Tibial artery (tissue), 4 donors: ENCODE results near the gene BSDC1.

Experiments used
- DNase-seq, 2 donors: peaks; one replicate each; pipeline ENCODE4 v3.0.0-alpha.2; 2019
- H3K27ac ChIP-seq, 2 donors: fragments of 200-600 bp; sonication (generic) in 1 of 2; 1 replicate in 1 of 2; 2 replicates in 1 of 2; pipeline ENCODE4 v1.5.1; 2018 to 2019; ENCODE audit warnings: mild to moderate bottlenecking in 1 of 2
- H3K27me3 ChIP-seq, 2 donors: fragments of 200-600 bp; sonication (generic) in 1 of 2; one replicate each; pipeline versions ENCODE4 v1.5.1 to v1.6.0; 2016 to 2019
- H3K36me3 ChIP-seq, 3 donors: fragments of 200-600 bp; sonication (generic) in 2 of 3; one replicate each; pipeline ENCODE4 v1.5.1; 2016 to 2019; ENCODE audit warnings: mild to moderate bottlenecking in 2 of 3
- H3K4me1 ChIP-seq, 4 donors: fragments of 200-600 bp; sonication (generic) in 2 of 4; 1 replicate in 3 of 4; 2 replicates in 1 of 4; pipeline ENCODE4 v1.5.1; 2016 to 2019
- H3K4me3 ChIP-seq, 2 donors: fragments of 200-600 bp; sonication (generic) in 1 of 2; 1 replicate in 1 of 2; 2 replicates in 1 of 2; pipeline ENCODE4 v1.5.1; 2018 to 2019; ENCODE audit warnings: mild to moderate bottlenecking in 2 of 2
- H3K9me3 ChIP-seq, 3 donors: fragments of 200-600 bp; sonication (generic) in 1 of 3; one replicate each; pipeline ENCODE4 v1.5.1; 2016 to 2019
- intact Hi-C: fragments of 100-400 bp; cut with DNase I; formaldehyde crosslinking; loops from one replicate; pipeline ENCODE4 v1.15.0; 2023; ENCODE audit warnings: low total_unique reads
- TF ChIP-seq, protein P1 (sequence below), 2 experiments: fragments of 200-600 bp in 1 of 2; fragments of 450-650 bp in 1 of 2; IDR thresholded peaks; one replicate each; pipeline ENCODE4 v1.5.1; 2017 to 2019; ENCODE audit warnings: antibody characterized with exemption in 2 of 2, mild to moderate bottlenecking in 1 of 2, moderate library complexity in 1 of 2

The BSDC1 gene

DNA sequence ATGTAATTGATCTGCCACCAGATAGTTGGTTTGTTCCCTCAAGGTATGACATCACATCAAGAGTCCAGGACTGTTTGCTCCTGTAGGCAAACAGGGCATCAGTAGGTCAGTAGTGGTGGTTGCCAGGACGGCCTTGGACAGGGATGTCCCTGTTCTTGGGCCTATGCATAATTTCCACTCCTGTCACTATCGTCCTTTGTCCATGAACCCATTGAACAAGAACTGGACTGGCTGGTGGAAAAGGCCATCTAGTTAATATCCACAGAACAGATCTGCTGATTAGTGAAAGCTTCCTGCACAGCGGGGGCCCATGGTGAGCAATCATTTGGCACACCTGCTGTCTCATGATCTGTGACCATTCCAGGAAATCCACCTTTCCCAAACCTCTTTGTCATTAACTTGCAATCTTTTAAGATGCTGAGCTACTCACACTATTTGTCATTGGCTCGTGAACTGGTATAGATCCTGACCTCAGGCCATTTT lies 12.4 kb upstream of the BSDC1 start:
- intact Hi-C loops = no loop called here
- Histone ChIP-seq H3K9me3 (no peaks in the 10 kb centered on the region), H3K4me3 (no peak overlapping the region), H3K27ac (no peak overlapping the region), H3K27me3 (no peaks in the 10 kb centered on the region), H3K36me3 (no peaks in the 10 kb centered on the region), H3K4me1 (no peaks in the 10 kb centered on the region)
- DNase-seq = no peak
- TF ChIP-seq, protein P1, sequence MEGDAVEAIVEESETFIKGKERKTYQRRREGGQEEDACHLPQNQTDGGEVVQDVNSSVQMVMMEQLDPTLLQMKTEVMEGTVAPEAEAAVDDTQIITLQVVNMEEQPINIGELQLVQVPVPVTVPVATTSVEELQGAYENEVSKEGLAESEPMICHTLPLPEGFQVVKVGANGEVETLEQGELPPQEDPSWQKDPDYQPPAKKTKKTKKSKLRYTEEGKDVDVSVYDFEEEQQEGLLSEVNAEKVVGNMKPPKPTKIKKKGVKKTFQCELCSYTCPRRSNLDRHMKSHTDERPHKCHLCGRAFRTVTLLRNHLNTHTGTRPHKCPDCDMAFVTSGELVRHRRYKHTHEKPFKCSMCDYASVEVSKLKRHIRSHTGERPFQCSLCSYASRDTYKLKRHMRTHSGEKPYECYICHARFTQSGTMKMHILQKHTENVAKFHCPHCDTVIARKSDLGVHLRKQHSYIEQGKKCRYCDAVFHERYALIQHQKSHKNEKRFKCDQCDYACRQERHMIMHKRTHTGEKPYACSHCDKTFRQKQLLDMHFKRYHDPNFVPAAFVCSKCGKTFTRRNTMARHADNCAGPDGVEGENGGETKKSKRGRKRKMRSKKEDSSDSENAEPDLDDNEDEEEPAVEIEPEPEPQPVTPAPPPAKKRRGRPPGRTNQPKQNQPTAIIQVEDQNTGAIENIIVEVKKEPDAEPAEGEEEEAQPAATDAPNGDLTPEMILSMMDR (IDR thresholded peaks at IDR 0.05) = no peak

DNA sequence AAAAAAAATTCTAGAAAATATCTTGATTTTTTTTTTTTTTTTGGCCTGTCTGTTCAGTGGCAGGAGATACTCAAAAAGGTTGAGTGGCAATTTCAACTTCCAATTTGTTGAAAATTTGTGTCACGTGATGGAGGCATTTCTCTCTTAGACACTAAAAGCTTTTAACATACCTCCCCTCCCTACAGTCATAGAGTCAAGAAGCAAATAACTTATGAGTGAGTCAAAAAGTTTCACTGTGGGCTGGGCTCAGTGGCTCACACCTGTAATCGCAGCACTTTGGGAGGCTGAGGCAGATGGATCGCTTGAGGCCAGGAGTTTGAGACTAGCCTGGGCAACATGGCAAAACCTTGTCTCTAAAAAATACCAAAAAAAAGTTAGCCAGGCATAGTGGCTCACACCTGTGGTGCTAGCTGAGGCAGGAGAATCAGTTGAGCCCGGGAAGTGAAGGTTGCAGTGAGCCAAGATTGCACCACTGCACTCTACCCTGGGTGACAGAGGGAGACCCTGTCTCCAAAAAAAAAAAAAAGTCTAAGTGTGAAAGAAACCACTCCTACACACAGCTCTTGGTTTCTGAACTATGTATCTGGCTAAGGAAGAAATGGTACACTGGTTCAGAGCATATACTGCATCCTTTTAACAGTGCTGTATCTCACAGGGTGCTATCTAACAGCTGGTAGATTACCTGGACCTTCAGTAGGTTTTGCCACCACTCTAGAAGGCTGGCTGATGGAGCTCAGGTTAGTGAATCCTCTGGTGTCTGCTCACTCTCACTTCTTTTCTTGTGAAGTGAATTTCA lies 11.6 kb upstream of the BSDC1 start:
- intact Hi-C loops = no loop called here
- TF ChIP-seq, protein P1 (IDR thresholded peaks at IDR 0.05) = no peak
- no peak overlapping the region for H3K27ac ChIP-seq
- H3K4me1 ChIP-seq = peaks cover 0 to 3% (median 0%) of the 10 kb centered on the region in 4 donors
- no peak for DNase-seq
- H3K4me3 ChIP-seq = no peak overlapping the region
- no peaks in the 10 kb centered on the region for H3K9me3 ChIP-seq
- H3K36me3 ChIP-seq = no peaks in the 10 kb centered on the region
- no peaks in the 10 kb centered on the region for H3K27me3 ChIP-seq

- no peaks in the 10 kb centered on the region for H3K9me3 ChIP-seq
- no peak for DNase-seq
- H3K36me3 ChIP-seq = no peaks in the 10 kb centered on the region
- no peaks in the 10 kb centered on the region for H3K27me3 ChIP-seq
- TF ChIP-seq, protein P1 (IDR thresholded peaks at IDR 0.05) = no peak
- H3K27ac ChIP-seq = no peak overlapping the region
- H3K4me1 ChIP-seq = peaks cover 0 to 5% (median 0%) of the 10 kb centered on the region in 4 donors
- intact Hi-C loops = no loop called here
- no peak overlapping the region for H3K4me3 ChIP-seq
Observed at GRCh38 chr1:32404946-32405345, 10.7 kb upstream of the BSDC1 start.

- H3K27me3 ChIP-seq = no peaks in the 10 kb centered on the region
- no peaks in the 10 kb centered on the region for H3K36me3 ChIP-seq
- peak overlapping the region; percentile 50 to 65 for H3K27ac ChIP-seq
- peak; percentile 92 for DNase-seq
- TF ChIP-seq, protein P1 (IDR thresholded peaks at IDR 0.05) = peak; percentile 86 to 90
- no peak overlapping the region for H3K4me3 ChIP-seq
- H3K9me3 ChIP-seq = no peaks in the 10 kb centered on the region
- intact Hi-C loops = loop anchor here (2.0 kb wide), 1 partner anchor 14 kb away; no protein-coding TSS in a partner anchor
- peaks cover 0 to 5% (median 0%) of the 10 kb centered on the region in 4 donors for H3K4me1 ChIP-seq
Observed at GRCh38 chr1:32400876-32401631, 6.8 kb upstream of the BSDC1 start.

- intact Hi-C loops = loop anchor here (2.0 kb wide), 1 partner anchor 15 kb away; no protein-coding TSS in a partner anchor
Observed at GRCh38 chr1:32399843-32400242, 5.6 kb upstream of the BSDC1 start.

More at GRCh38 chr1:32399843-32400242, 5.6 kb upstream of the BSDC1 start:
- Histone ChIP-seq H3K4me3 (no peak overlapping the region), H3K9me3 (no peaks in the 10 kb centered on the region), H3K4me1 (peaks cover 0 to 14% (median 3%) of the 10 kb centered on the region in 4 donors), H3K27ac (no peak overlapping the region), H3K27me3 (no peaks in the 10 kb centered on the region), H3K36me3 (no peaks in the 10 kb centered on the region)
- TF ChIP-seq, protein P1 (IDR thresholded peaks at IDR 0.05) = no peak
- no peak for DNase-seq
